IPS DF 6.9 (cell line): ENCODE measurements around the gene MCF2L.

Experiments used
- DNase-seq: peaks from one replicate; pipeline ENCODE4 v3.0.0-alpha.2; 2013; ENCODE audit warnings: low read depth, low spot score
- H3K27ac ChIP-seq: one replicate; pipeline ENCODE4 v1.5.1; 2013; ENCODE audit warnings: low read length, control low read depth
- H3K27me3 ChIP-seq: 2 replicates; pipeline ENCODE4 v1.6.1; 2013; ENCODE audit warnings: mild to moderate bottlenecking, low read length; ENCODE audit not compliant: control insufficient read depth, insufficient read depth
- H3K36me3 ChIP-seq: 2 replicates; pipeline ENCODE4 v1.6.1; 2013; ENCODE audit warnings: low read length; ENCODE audit not compliant: control insufficient read depth, insufficient read depth
- H3K4me1 ChIP-seq: 2 replicates; pipeline ENCODE4 v1.6.1; 2013; ENCODE audit warnings: low read length; ENCODE audit not compliant: control insufficient read depth, insufficient read depth
- H3K4me3 ChIP-seq: 2 replicates; pipeline ENCODE4 v1.5.1; 2013; ENCODE audit warnings: mild to moderate bottlenecking, low read length
- H3K9me3 ChIP-seq: 2 replicates; pipeline ENCODE4 v1.6.1; 2013; ENCODE audit warnings: low read length, inconsistent platforms; ENCODE audit not compliant: control insufficient read depth, insufficient read depth
- WGBS: extraction: QIAGEN DNeasy Blood & Tissue Kit; methylation state at CpG from one replicate; pipeline ENCODE4 v1.1.7; 2013; ENCODE audit warnings: mixed read lengths, missing lambda C conversion rate; ENCODE audit not compliant: insufficient read length, insufficient coverage; 5-methylcytosine and 5-hydroxymethylcytosine counted together

MCF2L gene

DNA sequence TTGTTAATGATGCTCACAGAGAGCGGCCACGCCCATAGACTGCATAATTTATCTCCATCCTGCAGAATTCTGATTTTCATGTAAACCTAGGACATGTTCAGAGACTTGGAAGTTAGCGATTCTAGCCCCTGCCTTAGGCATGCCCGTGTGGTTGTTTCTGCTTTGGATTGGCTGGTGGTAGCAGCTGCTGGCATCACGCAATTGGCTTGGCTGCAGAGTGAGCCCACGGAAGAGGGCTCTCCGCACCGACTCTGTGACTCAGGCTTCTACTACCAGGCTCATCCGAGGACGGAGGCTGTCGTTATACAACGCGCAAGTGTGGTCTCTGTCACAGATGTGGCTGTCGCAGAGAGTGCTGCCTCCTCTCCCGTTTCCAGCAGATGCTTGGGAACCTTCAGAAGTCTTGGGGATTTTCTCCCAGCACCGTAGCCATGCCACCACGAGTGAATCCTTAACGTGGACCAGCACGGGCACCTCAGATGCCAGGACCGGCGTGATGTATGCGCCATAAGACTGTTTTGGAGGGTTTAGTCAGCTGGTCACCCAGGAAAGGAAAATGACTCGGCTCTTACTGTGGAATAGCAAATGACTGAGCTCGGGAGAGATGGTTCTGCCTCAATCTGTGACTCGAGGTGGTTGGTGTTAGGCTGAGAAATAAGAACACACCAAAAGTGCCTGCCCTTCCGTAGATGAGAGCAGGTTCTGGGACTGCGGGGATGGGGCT is 75.5 kb downstream of the MCF2L start:
- Histone ChIP-seq H3K27ac (no peak overlapping the region), H3K4me3 (no peak overlapping the region), H3K27me3 (no peaks in the 10 kb centered on the region), H3K9me3 (no peaks in the 10 kb centered on the region), H3K4me1 (no peaks in the 10 kb centered on the region), H3K36me3 (peaks cover 3% of the 10 kb centered on the region; the same call in 1 of the 2 replicates)
- no CpG with 5 or more reads among the region's 27 CpGs for WGBS
- no peak for DNase-seq

- Histone ChIP-seq H3K9me3 (no peaks in the 10 kb centered on the region), H3K36me3 (peaks cover 3% of the 10 kb centered on the region; the same call in 1 of the 2 replicates), H3K4me3 (no peak overlapping the region), H3K4me1 (no peaks in the 10 kb centered on the region), H3K27ac (no peak overlapping the region), H3K27me3 (no peaks in the 10 kb centered on the region)
- DNase-seq, result no peak
- no CpG with 5 or more reads among the region's 32 CpGs for WGBS
These were observed 76.5 kb downstream of the MCF2L start for GRCh38 chr13:113045251-113046127.

DNA sequence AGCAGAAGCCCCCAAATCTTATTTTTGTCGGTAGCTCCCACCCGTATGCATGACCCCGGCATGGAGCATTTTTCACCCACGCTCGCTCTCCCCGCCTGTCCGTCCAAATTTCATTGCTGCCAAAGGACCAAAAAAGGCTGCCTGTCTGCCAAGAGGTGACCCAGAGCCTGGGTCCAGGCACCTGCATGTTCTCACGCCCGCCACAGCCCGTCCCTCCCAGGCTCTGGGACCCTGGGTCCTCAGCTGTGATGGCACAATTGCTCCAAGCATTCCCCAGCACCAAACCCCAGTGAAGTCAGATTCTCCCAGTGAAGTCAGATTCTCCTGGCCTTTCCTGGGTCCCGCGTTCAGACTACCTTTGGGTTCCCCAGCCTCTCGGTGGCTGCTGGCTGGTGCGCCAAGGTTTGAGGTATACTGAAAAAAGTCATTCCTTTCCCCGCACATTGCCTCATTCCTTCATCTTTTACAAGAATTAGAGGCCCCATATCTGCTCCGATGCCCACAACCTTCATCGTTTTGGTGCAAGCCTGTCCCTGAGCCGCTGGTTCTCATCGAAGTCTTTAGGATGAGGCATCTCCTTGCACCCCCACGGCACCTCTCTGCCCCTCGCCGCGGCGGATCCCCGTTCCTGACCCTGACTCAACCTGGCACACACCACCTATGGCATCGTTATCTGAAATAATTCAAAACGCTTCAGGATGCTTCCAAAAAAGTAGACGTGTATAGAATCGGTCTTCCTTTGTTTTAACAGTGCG is 77.3 kb downstream of the MCF2L start:
- DNase-seq, result no peak
- no CpG with 5 or more reads among the region's 30 CpGs for WGBS
- no peaks in the 10 kb centered on the region for H3K27me3 ChIP-seq

DNA sequence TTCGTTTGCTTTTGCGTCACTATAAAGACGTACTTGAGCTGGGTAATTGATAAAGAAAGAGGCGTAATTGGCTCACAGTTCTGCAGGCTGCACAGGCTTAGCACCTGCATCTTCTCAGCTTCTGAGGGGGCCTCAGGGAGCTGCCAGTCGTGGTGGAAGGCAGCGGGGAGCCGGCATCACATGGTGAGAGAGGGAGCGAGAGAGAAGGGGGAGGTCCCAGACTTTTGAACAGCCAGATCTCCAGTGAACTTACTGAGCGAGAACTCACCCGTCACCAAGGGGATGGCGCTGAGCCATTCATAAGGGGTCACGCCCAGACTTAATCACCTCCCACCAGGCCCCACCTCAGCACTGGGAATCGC is 77.8 kb downstream of the MCF2L start:
- DNase-seq, result no peak
- Histone ChIP-seq H3K9me3 (no peaks in the 10 kb centered on the region), H3K27me3 (no peaks in the 10 kb centered on the region), H3K4me3 (no peak overlapping the region), H3K36me3 (peaks cover 3% of the 10 kb centered on the region; the same call in 1 of the 2 replicates), H3K4me1 (no peaks in the 10 kb centered on the region), H3K27ac (no peak overlapping the region)
- no CpG with 5 or more reads among the region's 13 CpGs for WGBS

More for the DNA sequence above, 77.3 kb downstream of the MCF2L start:
- peaks cover 3% of the 10 kb centered on the region; the same call in 1 of the 2 replicates for H3K36me3 ChIP-seq
- no peak overlapping the region for H3K4me3 ChIP-seq
- no peaks in the 10 kb centered on the region for H3K4me1 ChIP-seq
- no peaks in the 10 kb centered on the region for H3K9me3 ChIP-seq
- H3K27ac ChIP-seq, result no peak overlapping the region

DNA sequence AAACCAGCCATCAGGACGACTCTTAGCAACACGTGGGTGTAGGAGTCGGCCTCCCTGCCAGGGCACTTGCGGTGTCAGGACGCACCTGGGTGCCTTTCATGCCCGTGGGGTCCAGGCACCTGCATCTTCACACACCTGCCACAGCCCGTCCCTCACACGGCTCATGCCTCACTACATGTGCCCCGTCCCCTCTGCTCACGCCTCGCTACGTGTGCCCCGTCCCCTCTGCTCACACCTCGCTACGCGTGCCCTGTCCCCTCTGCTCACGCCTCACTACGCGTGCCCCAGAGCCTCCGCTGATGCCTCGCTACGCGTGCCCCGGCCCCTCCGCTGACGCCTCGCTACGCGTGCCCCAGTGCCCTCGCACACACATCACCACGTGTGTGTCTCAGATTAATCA is 78.6 kb downstream of the MCF2L start:
- Histone ChIP-seq H3K9me3 (no peaks in the 10 kb centered on the region), H3K27ac (no peak overlapping the region), H3K27me3 (no peaks in the 10 kb centered on the region), H3K36me3 (peaks cover 3% of the 10 kb centered on the region; the same call in 1 of the 2 replicates), H3K4me1 (no peaks in the 10 kb centered on the region), H3K4me3 (no peak overlapping the region)
- no peak for DNase-seq
- WGBS, result no CpG with 5 or more reads among the region's 31 CpGs

DNA sequence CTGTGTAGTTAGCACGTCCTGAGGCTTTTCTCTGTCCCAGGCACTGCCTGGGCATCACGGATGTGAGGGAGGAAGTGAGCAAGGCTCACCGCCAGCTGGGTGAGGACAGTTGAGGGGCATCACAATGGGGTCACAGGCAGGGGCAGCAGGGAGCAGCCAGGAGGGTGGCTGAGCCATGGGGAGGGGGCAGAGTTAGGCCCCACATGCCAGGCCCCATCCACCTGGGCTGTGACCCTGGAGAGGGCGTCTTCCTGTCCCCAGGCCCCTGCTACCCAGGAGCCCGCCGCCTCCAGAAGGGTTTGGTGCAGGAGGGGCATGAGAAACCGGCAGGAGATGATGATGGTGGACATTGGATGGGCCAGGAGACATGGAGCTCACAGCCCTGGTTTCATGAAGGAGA is 79.8 kb downstream of the MCF2L start:
- peaks cover 3% of the 10 kb centered on the region; the same call in 1 of the 2 replicates for H3K36me3 ChIP-seq
- no peak for DNase-seq

DNA sequence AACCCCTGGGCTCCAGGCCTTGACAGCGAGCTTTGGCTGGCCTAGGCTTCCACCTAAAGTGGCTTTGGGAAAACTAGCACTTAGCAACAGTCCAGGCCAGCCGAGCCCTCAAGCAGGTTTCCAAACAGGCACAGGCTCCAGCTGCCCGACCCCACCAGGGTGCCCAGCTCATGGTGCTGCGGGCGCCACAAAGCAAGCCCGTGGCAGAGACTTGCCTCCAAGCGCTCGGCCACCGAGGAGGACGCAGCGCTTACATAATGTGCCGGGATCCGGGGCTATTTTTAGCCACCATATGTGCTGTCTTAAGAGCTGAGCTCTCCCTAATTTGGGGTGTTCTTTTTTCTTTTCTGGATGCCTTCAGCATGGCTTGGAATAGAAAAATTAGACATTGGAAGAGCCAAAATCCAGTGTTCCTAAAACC is 80.5 kb downstream of the MCF2L start:
- DNase-seq, result no peak
- Histone ChIP-seq H3K4me1 (no peaks in the 10 kb centered on the region), H3K4me3 (no peak overlapping the region), H3K36me3 (peaks cover 3% of the 10 kb centered on the region; the same call in 1 of the 2 replicates), H3K27me3 (no peaks in the 10 kb centered on the region), H3K9me3 (no peaks in the 10 kb centered on the region), H3K27ac (no peak overlapping the region)
- WGBS, result no CpG with 5 or more reads among the region's 13 CpGs

More for the DNA sequence above, 79.8 kb downstream of the MCF2L start:
- no CpG with 5 or more reads among the region's 7 CpGs for WGBS
- no peaks in the 10 kb centered on the region for H3K9me3 ChIP-seq
- no peaks in the 10 kb centered on the region for H3K4me1 ChIP-seq
- no peaks in the 10 kb centered on the region for H3K27me3 ChIP-seq
- H3K4me3 ChIP-seq, result no peak overlapping the region
- H3K27ac ChIP-seq, result no peak overlapping the region

GRCh38 chr13:113049981-113050380 is 81.0 kb downstream of the MCF2L start:
- H3K27ac ChIP-seq, result no peak overlapping the region
- H3K36me3 ChIP-seq, result peaks cover 3% of the 10 kb centered on the region; the same call in 1 of the 2 replicates
- no peaks in the 10 kb centered on the region for H3K4me1 ChIP-seq
- H3K9me3 ChIP-seq, result no peaks in the 10 kb centered on the region
- no peak overlapping the region for H3K4me3 ChIP-seq
- WGBS, result over 99% methylated on average over 5 of the region's 8 CpGs
- no peaks in the 10 kb centered on the region for H3K27me3 ChIP-seq
- no peak for DNase-seq

GRCh38 chr13:113050734-113051431 is 81.9 kb downstream of the MCF2L start:
- Histone ChIP-seq H3K4me3 (no peak overlapping the region), H3K27ac (no peak overlapping the region), H3K27me3 (no peaks in the 10 kb centered on the region), H3K4me1 (peaks cover 2% of the 10 kb centered on the region; the same call in 1 of the 2 replicates), H3K9me3 (no peaks in the 10 kb centered on the region), H3K36me3 (no peaks in the 10 kb centered on the region)
- DNase-seq, result no peak
- WGBS, result no CpG with 5 or more reads among the region's 48 CpGs
